Upper lobe of right lung (tissue), 1 donor: ENCODE results near the gene EIF1. TPM values are rescaled to one million over a fixed set of nuclear protein-coding genes. Genes with fewer than 3 reads are reported as not detected.
A peak's percentile ranks its signal among the peaks of the same experiment; 100 is the strongest.

ENCODE experiments used
- ATAC-seq: fragments of 200-7000 bp; cut with Tn5 transposase; one replicate; pipeline ENCODE4 v1.9.1; 2020; ENCODE audit warnings: mild to moderate bottlenecking, moderate library complexity
- DNase-seq: peaks from one replicate; pipeline ENCODE4 v3.0.0-alpha.2; 2020
- H3K27ac ChIP-seq: fragments of 200-600 bp; one replicate; pipeline ENCODE4 v1.8.0; 2022
- H3K27me3 ChIP-seq: fragments of 200-600 bp; one replicate; pipeline ENCODE4 v1.8.0; 2022; ENCODE audit warnings: mild to moderate bottlenecking
- H3K36me3 ChIP-seq: fragments of 200-600 bp; one replicate; pipeline ENCODE4 v1.8.0; 2022
- H3K4me1 ChIP-seq: fragments of 200-600 bp; one replicate; pipeline ENCODE4 v1.8.0; 2022
- H3K4me3 ChIP-seq: fragments of 200-600 bp; one replicate; pipeline ENCODE4 v1.8.0; 2022; ENCODE audit warnings: mild to moderate bottlenecking
- H3K9me3 ChIP-seq: fragments of 200-600 bp; one replicate; pipeline ENCODE4 v1.8.0; 2022
- intact Hi-C: fragments of 100-400 bp; cut with DNase I; formaldehyde crosslinking; loops from one replicate; pipeline ENCODE4 v1.11.0; 2022
- total RNA-seq: library from RNA; stranded (reverse); fragmentation: NEBNext Ultra II Directional; extraction: Animal tissue kit (Norgen Biotek cat#: 25700); gene quantifications from one replicate; pipeline ENCODE4 v1.2.1, GENCODE V29; 2021
- TF ChIP-seq, protein P1 (sequence below): fragments of 200-600 bp; IDR thresholded peaks from one replicate; pipeline ENCODE4 v1.8.0; 2022; ENCODE audit warnings: antibody characterized with exemption
- donor health status: DM: no; HTN: yes; CAD: no; lungs with severe emphysema.

Gene EIF1
- total RNA-seq, 1 donor from 2014 or later = 974 TPM

DNA sequence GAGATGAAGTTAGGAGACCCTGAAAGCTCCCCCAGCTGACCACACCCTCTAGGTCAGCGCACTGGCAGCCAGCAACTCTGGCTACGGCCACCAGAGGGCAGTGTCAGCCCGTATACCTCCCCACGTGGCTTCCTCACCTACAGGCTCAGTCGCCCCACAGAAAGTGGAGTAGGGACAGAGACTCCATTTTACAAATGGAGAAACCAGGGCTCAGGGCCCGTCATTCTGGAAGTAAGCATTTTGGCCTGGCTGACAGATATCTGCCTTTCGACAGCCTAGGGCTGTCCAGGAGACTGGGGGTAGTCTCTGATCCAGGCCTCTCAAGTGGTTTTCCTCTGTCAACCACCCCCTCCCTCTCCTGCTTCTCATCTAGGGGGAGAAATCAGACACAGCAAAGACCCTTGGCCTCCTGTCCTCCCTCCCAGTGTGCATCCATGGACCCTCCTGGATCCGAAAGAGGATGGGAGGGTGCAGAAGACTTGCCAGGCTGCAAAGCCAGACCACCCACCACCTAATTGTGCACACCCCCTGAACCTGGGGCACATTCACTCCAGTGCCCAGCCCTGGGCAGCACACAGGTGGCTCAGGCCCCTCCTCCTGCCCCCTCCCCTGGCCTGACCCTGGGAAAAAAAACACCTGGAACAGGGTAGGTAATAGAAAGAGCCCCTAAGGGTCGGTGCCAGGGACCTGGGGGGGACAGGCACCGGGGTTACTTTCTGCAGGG is 49.6 kb downstream of the EIF1 start:
- H3K27ac ChIP-seq = no peak overlapping the region
- intact Hi-C loops = loop anchor here (2.0 kb wide), 1 partner anchor 63 kb away; no protein-coding TSS in a partner anchor
- H3K4me1 ChIP-seq = peaks cover 19% of the 10 kb centered on the region
- H3K36me3 ChIP-seq = no peaks in the 10 kb centered on the region
- no peaks in the 10 kb centered on the region for H3K9me3 ChIP-seq
- ATAC-seq (peak; percentile 94), DNase-seq (peak; percentile 86)
- peaks cover 34% of the 10 kb centered on the region for H3K27me3 ChIP-seq
- TF ChIP-seq, protein P1, sequence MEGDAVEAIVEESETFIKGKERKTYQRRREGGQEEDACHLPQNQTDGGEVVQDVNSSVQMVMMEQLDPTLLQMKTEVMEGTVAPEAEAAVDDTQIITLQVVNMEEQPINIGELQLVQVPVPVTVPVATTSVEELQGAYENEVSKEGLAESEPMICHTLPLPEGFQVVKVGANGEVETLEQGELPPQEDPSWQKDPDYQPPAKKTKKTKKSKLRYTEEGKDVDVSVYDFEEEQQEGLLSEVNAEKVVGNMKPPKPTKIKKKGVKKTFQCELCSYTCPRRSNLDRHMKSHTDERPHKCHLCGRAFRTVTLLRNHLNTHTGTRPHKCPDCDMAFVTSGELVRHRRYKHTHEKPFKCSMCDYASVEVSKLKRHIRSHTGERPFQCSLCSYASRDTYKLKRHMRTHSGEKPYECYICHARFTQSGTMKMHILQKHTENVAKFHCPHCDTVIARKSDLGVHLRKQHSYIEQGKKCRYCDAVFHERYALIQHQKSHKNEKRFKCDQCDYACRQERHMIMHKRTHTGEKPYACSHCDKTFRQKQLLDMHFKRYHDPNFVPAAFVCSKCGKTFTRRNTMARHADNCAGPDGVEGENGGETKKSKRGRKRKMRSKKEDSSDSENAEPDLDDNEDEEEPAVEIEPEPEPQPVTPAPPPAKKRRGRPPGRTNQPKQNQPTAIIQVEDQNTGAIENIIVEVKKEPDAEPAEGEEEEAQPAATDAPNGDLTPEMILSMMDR = peak; percentile 99
- H3K4me3 ChIP-seq = no peak overlapping the region

DNA sequence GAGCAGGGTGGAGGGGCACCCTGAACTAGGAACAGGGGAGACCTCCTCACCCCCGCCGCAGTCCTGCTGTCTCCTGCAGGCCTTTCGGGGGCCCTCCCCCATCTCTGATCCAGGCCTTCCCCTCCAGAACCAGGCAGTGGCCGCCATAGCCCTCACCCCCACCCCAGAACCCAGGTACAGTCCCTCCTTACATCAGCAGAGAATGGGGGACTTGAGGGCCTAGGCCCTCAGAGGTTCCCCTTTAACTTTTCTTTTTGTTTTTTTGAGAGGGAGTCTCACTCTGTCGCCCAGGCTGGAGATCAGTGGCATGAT is 50.1 kb downstream of the EIF1 start:
- Histone ChIP-seq H3K4me1 (peaks cover 18% of the 10 kb centered on the region), H3K9me3 (no peaks in the 10 kb centered on the region)
- no peak for ATAC-seq

DNA sequence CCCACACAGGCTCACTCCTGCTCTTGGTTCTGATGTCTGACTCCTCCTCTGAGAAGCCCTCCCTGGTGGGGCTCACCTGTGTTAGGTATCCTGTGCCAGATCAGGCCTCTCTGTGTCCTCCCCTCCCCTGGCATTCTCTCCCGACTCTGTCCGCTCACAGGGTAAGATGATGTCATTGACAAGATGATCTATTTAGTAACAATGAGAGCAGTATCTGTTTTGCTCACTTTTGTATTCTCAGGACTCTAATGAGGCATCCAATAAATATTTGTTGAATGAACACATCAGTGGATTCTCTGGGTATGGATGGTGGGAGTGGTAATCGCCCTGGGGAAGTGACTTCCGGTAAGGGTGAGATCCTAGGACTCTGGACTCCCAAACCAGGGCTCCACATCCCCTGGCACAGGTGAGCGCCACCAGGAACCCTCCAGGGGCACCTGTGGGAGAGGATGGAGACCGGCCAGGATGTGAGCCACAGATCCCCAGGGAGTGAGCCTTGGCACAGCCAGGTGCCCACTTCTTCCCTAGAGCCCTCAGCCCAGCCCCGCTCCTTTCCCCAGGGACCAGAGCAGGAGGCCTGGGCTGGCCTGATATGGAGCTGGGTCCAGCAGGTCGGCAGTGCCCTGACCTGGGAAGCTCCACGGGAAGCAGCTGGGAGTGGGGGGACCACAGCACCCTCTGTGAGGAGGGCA is 51.1 kb downstream of the EIF1 start:
- Histone ChIP-seq H3K4me3 (no peak overlapping the region), H3K9me3 (no peaks in the 10 kb centered on the region)
- intact Hi-C loops = loop anchor here (2.0 kb wide), 1 partner anchor 61 kb away; no protein-coding TSS in a partner anchor

More for the DNA sequence above, 50.1 kb downstream of the EIF1 start:
- no peak overlapping the region for H3K27ac ChIP-seq
- no peak overlapping the region for H3K4me3 ChIP-seq
- no peaks in the 10 kb centered on the region for H3K36me3 ChIP-seq
- no peak for DNase-seq
- peaks cover 29% of the 10 kb centered on the region for H3K27me3 ChIP-seq
- TF ChIP-seq, protein P1 = no peak
- intact Hi-C loops = loop anchor here (2.0 kb wide), 1 partner anchor 62 kb away; no protein-coding TSS in a partner anchor

DNA sequence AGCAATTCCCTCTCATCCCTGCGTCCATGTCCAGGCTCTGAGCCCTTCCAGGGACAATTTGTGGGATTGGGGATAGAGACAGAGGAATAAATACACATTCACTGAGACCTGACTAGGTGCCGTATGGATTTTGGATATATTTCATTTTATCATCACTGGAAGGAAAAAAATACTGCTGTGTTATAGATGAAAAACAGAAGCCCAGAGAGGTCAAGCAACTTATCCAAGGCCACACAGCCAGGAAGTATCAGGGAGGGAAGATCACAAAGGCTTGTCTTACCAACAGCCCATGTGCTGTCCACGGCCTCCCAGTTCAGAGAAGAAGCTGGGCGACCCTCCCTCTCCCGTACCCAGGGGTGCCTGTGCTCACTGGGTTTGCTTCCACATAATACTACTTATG is 51.8 kb downstream of the EIF1 start:
- Histone ChIP-seq H3K36me3 (no peaks in the 10 kb centered on the region), H3K27me3 (peaks cover 11% of the 10 kb centered on the region), H3K9me3 (no peaks in the 10 kb centered on the region), H3K4me1 (peaks cover 3% of the 10 kb centered on the region), H3K4me3 (no peak overlapping the region), H3K27ac (no peak overlapping the region)
- intact Hi-C loops = no loop called here
- DNase-seq (no peak), ATAC-seq (no peak)
- TF ChIP-seq, protein P1 = no peak

More for the DNA sequence above, 51.1 kb downstream of the EIF1 start:
- peaks cover 7% of the 10 kb centered on the region for H3K4me1 ChIP-seq
- no peaks in the 10 kb centered on the region for H3K36me3 ChIP-seq
- DNase-seq (no peak), ATAC-seq (no peak)
- no peak overlapping the region for H3K27ac ChIP-seq
- peaks cover 18% of the 10 kb centered on the region for H3K27me3 ChIP-seq
- TF ChIP-seq, protein P1 = no peak

DNA sequence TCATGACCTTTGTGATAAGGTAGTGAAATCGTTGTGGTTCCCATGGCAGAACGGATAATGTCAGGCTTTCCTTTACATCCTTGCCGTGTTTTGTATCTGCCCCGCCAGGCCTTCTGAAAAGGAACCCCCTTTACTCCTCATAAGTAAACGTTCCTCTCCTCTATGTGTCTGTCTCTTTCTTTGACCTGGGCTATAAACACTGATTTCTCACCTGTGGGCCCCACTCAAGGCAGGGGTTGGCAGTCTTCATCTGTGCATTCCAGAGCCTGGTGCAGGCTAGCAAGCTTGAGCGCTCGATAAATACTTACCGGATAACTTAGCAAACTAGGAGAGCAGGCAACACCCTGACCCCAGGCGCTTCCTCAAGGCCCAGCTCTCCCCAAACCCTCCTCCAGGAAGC is 53.0 kb downstream of the EIF1 start:
- Histone ChIP-seq H3K27ac (no peak overlapping the region), H3K4me3 (no peak overlapping the region), H3K27me3 (no peaks in the 10 kb centered on the region), H3K36me3 (no peaks in the 10 kb centered on the region), H3K4me1 (peaks cover 3% of the 10 kb centered on the region), H3K9me3 (no peaks in the 10 kb centered on the region)
- DNase-seq = no peak
- no peak for ATAC-seq
- TF ChIP-seq, protein P1 = no peak
- intact Hi-C loops = no loop called here

Other genes with a start within 250 kb of the EIF1 start
- gene KRT38, start 247.9 kb upstream of the EIF1 start, total RNA-seq = not detected
- gene KRT32, start 221.5 kb upstream of the EIF1 start, total RNA-seq = not detected
- gene KRT35, start 207.7 kb upstream of the EIF1 start, total RNA-seq = not detected
- gene KRT36, start 199.0 kb upstream of the EIF1 start, total RNA-seq = not detected
- gene KRT13, start 183.3 kb upstream of the EIF1 start, total RNA-seq = 5.5 TPM
- gene KRT15, start 170.0 kb upstream of the EIF1 start, total RNA-seq = 24.3 TPM
- 321 TPM for gene KRT19, start 160.6 kb upstream of the EIF1 start, total RNA-seq
- not detected for gene KRT9, start 116.8 kb upstream of the EIF1 start, total RNA-seq
- gene KRT14, start 102.0 kb upstream of the EIF1 start, total RNA-seq = not detected
- not detected for gene KRT16, start 76.1 kb upstream of the EIF1 start, total RNA-seq
- gene KRT17, start 64.3 kb upstream of the EIF1 start, total RNA-seq = 5.9 TPM
- not detected for gene GAST, start 23.4 kb downstream of the EIF1 start, total RNA-seq
- 0.58 TPM for gene HAP1, start 45.8 kb downstream of the EIF1 start, total RNA-seq
- gene JUP, start 97.8 kb downstream of the EIF1 start, total RNA-seq = 109 TPM
- 9.5 TPM for gene P3H4, start 123.1 kb downstream of the EIF1 start, total RNA-seq
- 34.5 TPM for gene FKBP10, start 124.1 kb downstream of the EIF1 start, total RNA-seq
- 36.5 TPM for gene NT5C3B, start 147.3 kb downstream of the EIF1 start, total RNA-seq
- gene KLHL10, start 148.9 kb downstream of the EIF1 start, total RNA-seq = 0.29 TPM
- gene KLHL11, start 176.5 kb downstream of the EIF1 start, total RNA-seq = 12.6 TPM
- 112 TPM for gene ACLY, start 230.1 kb downstream of the EIF1 start, total RNA-seq
- 1.0 TPM for gene ODAD4, start 241.7 kb downstream of the EIF1 start, total RNA-seq